Measurements from ENCODE around the gene CYP4B1. TPM values are rescaled to one million over a fixed set of nuclear protein-coding genes. Genes with fewer than 3 reads are reported as not detected.

The CYP4B1 gene
- total RNA-seq, 1 donor from 2014 or later: 13.5 TPM

DNA sequence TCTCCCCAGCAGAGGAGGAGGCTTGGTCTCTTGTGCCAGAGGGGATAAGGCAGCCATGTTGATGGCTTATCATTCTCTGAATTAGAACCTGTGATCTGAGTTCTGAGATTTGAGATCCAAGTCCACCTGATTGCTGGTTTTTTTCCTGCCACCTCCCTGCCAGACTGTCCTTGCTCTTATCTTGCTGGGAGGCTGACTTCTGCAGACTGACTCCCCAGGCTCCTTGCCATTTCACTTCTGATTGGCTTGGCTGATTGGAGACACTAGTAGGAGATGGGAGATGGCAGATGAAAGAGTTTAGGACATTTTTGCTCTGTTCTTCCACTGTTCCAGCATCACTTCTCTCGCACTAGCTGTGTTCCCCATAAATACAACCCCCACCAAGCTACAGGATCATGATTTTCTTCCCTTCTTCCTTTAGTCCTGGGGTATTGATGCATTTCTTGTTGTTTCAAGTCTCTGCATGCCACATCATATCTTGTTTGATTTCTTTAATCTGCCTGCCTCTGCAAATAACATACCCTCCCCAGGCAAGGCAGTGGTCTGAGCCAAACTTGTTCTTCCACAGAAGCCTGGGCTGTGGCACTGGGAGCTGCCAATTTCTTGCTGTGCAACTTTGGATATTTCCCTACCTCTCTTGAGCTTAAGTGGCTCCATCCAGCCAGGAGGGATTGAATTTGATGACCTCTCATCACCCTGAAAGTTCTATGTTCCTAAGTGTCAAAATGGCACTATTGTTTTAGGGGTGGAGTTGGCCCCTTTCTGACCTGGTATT, 963 bp upstream of the CYP4B1 start:
- ATAC-seq: peak; percentile 59

DNA sequence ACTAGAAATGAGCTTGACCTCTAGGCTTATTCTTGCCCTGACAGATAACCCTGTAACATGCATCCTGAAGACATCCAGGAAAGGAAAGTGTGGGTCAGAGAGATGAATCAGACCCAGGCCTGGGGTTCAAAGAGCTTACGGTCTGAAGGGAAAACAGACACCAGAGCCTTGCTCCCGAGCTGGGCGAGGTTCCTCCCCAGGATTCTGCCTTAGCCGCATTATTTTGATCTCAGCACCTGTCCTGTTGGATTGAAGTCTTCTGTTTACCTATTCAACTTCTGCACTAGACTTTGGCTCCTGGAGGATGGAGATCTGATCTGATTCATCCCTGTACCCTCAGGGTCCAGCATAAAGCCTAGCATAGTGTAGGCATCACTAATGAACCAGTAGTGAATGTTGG, 1.9 kb downstream of the CYP4B1 start:
- no peak for ATAC-seq

DNA sequence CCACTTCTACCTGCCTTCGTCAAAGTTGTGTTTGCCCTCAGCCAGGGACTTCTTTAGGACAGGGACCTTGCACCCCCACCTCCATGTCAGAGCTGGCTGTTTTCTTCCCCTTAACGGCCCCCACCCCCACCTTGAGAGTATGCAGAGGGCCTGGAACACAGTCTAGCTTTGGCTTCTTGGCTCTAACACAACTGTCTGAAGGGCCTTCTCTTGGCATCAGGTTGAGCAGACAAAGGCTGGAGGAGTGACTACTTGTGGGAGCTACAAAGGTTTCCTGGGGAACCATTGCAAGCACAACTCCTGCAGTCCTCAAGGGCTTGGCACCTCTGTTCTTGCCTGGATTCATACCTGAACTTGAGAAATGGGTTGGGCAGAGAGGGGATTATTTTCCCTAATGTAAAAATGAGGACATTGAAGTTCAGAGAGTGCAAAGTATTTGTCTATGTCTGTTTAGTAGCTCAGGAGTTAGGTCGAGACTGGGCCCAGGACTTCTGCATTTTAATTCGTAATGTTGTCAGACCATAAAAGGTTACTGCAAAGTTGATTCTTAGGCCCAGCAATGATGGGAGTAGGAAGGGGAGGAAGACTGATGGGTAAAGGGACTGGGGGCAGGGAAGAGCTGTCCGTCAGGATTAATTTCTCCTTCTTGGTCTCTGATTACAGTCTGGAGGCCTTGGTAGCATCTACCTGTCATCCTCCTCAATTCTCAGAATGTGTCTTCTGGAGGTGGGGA, 2.6 kb downstream of the CYP4B1 start:
- peak; percentile 62 for ATAC-seq

DNA sequence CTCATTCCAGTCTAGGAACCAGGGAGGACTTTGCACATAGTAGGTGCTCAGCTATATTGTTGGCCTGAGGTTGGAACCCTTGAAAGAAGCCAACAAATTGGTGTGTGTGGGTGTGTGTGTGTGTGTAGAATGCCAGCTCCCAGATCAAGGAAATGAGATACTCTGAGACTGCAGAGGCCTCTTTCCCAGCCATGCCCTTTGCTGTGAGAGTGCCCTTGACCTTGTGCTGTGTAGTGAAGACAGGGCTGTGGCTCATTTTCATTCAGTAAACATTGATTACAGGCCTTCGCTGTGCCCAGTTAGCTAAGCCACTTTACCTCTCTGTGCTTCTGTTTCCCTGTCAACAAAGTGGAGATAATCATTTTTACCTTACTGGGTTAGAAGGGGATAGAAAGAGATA, 3.2 kb downstream of the CYP4B1 start:
- ATAC-seq: no peak

DNA sequence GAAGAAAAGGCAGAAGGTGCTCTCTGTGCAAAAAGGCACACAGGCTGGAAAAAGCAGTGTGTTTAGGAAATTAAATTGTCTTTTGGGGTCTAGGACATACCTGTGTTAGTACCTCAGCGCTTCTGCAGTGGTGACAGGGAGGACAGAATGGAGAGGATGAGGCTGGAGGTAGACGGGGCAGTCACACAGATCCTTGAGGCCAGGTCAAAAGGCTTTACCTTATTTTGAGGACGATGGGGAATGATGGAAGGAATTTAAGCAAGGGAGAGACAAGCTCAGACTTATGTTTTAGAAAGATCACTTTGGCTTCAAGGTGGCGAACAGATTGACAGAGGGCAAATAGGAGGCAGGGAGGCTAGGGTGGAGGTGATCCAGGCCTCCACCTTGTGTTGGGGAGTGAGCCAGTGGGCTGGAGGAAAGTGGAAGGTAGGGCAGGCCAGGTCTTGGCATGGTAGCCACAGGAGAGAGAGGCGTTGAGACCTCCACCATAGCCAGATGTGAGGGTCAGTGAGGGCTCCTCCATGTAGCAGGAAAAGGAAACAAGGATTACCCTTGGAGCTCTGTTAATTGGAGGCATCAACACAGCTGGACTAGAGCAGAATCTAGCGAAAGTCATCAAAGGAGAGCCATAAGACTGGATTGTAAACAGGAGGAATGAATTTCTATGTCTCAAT, 4.2 kb downstream of the CYP4B1 start:
- no peak for ATAC-seq

DNA sequence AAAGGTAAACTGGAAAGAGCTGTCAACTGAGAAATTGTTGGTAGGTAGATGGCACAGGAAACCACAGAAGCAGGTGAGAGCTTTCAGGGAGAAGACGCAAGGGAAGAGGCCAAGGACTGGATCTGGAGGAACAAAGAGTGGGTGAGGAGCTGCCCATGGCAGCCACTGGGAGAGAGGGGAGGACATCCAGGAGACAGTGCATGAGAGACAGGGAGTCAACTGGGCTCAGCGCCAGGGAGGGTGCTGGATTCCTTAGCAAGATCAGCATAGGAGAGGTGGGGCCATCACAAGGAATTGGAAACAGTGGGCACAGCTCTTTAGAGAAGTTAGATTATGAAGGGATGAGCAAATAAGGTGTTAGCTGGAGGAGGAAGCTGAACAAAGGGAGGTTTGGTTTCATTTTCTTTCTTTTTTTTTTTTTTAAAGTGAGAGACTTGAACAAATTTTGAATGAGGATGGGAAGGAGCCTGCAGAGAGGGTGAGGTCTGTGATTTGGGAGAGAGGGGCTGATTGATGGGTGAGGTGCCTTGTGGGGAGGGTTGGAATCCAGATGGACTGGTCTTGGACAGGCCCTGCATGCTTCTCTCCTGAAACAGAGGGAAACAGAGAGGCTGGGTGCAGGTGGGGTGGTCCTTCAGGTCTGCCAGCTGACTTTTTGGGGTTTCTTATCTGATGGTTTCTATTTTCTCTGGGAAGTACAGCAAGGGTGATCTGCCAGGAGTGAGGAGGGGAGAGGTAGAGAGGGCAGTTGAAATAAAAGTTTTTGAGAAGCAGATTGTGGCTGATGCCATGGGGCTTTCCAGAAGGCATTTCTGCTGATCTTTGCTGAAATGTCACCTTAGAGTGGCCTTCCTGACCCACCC, 5.4 kb downstream of the CYP4B1 start:
- ATAC-seq: no peak

DNA sequence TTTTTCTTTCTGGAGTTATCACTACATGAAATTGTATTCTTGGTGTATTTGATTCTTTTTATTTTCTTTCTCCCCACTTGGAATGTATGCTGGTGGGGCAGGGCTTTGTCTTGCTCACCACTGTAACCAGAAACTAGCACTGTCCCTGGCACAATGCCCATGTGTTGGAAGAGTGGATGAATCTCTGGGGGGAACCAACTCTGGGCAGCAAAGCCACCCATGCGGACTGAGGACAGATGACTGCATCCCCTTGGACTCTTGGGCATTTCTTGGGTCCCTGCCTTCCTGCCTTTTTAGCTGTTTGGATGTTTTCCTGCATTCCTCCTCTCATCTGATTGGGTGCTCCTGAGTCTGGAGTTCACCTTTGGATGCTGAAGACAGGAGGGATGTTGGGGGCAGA, 6.1 kb downstream of the CYP4B1 start:
- no peak for ATAC-seq

DNA sequence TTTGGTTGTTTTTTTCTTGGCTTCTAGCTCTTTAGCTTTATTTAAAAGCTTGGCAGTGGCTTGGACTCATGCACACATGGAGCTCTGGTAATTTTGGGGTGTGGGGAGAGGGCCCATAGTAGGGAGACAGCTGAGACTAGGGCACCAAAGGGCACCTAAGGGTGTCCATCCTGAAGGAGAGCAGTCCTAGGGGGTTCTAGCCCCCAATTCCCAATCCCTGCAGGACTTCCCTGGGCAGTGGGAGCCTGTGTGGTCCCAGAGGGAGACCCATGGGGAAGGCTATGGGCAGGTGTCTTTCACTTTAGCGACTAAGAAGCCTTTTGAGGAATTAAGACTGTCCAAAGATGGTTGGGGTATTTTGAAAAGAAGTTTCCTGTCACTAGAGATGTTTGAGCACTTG, 6.9 kb downstream of the CYP4B1 start:
- ATAC-seq: no peak

DNA sequence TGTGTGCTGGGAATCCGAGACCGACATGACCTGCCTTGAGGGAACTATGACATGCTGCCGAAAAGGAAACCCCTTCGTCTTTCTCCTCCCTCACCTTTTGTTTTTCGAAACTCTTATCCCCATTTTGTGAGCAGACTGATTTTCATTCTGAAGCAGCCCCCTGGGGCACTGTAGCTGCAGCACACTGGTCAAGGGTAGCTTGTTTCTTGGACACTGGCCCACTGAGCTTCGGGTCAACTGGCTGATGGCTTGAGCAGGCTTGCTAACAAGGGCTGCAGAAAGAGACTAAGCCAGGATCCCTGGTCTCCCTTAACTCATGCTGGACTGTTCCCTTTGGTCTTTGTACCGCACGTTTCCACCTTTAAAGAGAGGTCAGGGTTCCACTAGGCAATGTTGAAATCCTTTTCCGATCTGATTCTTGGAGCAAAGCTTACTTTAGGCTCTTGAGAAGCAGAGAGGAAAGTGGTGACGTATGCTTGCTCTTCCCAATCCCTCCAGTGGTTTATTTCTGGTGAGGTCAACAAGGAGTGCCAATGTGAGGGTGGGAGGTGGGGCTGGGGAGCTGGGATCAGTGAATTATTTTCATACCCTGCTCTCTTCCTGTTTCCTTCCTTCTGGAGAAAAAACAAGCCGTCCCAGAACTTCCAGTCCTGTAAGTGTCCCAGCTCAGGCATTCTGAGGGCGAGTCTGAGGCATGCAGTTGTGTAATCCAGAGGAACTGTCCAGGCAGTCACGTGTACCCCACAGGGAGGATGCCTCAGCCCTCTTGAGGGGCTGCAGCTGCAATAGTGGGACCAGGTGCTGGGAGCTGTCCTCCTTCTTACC, 7.6 kb downstream of the CYP4B1 start:
- peak; percentile 74 for ATAC-seq

DNA sequence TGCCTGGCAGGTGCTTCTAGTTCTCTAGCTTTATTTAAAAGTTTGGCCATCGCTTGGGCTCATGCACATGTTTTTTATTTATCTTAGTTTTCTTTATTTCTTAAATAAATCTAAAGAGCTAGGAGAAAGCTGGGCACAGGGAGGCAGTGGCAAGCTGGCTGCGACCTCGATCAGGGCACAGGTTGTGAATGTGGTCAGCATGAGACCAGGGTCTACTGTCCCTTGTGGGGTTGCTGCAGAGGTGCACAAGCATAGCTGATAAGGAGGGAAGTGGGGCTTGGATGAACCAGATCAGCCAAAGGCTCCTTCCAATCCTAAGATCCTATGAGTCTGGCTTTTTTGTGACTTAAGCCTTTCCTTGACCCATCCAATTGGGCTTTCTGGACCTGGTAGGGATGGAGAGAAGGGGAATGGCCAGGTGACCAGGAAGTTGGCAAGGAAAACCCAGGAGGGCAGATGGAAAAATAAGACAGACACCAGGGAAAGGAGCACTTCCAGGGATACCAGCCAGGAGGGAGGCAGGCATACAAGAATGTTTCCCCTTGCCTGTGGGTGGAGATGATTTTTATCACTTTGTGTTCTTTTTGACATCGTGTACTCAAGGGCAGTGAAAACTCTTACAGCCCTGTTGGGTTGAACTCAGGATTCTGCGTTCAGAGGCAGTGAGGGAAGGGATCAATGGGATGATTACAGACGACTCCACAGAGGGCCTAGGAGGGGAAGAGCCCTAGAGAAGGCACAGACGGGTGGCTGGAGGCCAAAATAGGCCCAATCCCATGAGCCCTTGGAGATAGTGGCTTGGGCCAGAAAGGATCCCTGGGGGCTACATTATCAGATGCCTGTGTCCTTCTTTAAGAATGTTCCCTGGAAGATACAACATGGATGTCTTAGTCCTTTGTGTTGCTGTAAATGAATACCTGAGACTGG, 8.5 kb downstream of the CYP4B1 start:
- no peak for ATAC-seq

DNA sequence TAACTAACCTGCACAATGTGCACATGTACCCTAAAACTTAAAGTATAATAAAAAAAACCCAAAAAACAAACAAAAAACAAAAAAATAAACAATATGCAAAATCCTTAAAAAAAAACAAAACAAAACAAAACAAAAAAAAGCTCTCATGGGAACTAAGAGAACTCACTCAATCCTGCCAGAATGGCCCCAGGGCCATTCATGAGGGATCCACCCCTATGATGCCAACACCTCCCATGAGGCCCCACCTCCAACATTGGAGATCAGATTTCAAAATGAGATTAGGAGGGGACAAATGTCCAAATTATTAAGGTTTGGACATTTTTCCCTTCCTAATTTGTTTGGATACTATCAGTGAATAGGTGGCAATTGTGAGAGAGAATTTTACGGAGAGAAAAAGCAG, 10.2 kb downstream of the CYP4B1 start:
- ATAC-seq: no peak

DNA sequence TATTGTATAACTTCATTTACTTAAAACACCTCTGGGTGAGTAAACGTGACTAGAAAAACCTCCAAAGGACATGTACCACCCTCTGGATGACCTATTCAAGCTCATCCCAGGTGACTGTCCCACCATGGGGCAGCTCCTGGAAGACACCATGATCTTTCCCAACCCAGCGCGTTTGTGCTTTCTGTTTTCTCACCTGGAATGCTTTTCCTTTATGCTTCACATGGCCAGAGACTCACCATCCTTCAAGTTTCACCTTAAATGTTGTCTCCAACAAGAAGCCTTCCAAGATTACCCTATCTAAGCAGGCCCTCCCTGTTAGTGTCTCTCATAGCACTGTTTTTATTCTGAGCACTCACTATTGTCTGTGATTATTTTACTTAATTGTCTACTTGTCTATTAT, 11.1 kb downstream of the CYP4B1 start:
- no peak for ATAC-seq

DNA sequence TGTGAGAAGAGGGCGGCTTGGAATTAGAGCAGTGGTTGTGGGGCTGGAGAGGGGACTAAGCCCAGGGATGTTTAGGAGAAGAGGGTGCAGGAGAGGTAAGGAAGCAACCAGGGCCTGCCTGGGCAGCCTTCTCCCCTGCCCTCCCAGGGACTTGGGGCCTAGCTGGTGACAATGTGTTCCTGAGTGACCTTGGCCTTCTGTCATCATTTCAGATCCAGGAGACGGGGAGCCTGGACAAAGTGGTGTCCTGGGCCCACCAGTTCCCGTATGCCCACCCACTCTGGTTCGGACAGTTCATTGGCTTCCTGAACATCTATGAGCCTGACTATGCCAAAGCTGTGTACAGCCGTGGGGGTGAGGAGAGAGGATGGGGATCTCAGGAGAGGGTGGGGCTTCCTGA, 11.8 kb downstream of the CYP4B1 start:
- no peak for ATAC-seq

DNA sequence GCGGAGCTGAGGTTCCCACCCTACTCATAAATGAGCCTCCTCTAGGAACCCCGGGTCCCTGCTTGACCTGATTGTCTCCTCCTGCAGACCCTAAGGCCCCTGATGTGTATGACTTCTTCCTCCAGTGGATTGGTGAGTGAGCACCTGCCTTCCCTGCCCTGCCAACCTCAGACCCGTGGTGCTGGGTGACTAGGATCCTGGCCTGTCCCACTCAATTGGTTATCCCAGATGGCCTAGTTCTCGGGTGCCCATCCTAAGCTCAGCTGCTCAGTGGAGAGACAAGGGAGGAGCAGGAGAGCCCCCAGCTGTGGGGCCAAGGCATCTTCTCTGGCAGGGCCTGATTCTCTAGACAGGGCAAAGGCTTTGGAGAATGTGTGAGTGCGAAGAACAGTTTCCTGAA, 12.2 kb downstream of the CYP4B1 start:
- ATAC-seq: no peak

DNA sequence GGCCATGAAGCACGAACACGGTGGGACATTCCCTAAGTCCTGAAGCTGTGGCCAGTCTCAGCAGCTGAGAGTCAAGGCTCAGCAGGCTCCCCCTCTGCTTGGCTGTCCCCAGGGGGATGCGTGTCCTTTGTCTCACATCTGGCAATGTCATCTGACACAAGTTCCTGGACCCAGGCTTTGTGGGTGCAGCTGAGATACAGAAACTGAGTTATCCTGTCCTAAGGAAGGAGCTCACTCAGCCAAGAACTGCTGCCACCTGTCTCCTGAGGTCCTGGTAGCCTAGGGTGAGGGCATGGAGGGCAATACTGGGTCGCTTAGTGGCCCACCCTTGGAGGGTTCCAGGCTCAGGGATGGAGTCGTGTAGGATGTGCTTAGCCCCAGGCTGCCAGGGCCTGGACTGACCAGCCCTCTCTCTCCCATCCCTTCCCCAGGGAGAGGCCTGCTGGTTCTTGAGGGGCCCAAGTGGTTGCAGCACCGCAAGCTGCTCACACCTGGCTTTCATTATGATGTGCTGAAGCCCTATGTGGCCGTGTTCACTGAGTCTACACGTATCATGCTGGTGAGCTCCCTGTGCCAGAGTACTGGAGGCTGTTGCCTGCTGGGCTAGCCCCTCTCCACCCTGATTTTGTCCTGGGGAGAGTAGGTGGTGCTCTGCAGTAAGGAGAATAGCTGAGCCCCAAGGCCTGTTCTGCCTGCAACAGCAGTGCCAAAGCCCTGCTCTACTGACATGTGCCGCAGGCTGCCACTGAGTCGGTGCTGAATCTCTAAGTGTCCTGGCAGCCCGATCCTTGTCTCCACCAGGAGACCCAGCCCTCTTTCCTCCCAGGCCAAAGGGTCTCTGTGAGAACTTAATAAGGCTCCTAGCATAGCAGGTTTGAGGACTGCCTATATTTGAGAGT, 13.5 kb downstream of the CYP4B1 start:
- no peak for ATAC-seq

DNA sequence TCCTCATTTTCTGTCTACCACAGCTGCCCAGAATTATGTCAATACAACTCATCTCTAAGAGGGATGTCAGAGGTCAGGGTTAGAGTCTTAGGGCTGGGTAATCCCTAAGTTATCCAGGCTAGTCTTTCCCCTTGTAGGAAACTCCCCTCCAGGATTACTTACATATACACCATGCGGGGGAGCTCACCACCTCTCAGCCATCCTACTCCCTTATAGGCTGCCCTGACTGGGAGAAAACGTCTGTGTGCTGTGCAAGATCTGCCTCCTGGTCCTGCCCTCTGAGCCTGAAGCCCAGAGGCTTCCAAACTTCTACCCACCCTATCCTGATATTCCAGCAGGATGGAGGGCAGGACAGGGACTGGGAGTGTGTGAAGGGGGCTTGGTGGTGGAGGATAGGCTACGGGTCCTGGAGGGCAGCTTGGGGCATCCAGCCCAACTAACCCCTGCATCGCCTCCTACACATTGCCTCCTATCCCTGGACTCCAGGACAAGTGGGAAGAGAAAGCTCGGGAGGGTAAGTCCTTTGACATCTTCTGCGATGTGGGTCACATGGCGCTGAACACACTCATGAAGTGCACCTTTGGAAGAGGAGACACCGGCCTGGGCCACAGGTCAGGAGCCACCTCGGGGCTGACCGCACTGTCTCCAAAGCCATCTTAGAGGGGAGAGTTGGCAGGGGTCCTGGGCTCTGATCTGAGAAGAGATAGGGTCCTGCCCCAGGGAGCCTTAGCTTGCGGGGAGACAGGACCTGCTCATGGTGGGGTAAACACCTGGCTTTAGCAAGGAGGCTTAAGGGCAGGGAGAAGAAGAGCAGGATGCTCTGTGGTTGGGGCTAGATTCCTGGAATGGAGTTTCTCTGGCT, 14.4 kb downstream of the CYP4B1 start:
- ATAC-seq: no peak

DNA sequence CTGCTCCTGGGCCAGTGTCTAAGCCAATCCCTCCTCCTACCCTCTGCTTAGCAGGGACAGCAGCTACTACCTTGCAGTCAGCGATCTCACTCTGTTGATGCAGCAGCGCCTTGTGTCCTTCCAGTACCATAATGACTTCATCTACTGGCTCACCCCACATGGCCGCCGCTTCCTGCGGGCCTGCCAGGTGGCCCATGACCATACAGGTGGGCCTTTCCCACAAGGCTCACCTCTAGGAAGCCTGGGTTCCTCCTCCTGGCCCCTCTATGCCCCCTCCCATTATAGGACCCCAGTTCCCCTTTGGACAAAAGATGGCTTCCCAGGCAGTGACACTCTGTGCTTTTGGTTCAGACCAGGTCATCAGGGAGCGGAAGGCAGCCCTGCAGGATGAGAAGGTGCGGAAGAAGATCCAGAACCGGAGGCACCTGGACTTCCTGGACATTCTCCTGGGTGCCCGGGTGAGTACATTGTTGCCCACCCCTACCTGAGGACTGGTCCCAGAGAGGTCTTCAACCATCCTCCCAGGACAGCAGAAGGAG, 15.1 kb downstream of the CYP4B1 start:
- ATAC-seq: no peak

DNA sequence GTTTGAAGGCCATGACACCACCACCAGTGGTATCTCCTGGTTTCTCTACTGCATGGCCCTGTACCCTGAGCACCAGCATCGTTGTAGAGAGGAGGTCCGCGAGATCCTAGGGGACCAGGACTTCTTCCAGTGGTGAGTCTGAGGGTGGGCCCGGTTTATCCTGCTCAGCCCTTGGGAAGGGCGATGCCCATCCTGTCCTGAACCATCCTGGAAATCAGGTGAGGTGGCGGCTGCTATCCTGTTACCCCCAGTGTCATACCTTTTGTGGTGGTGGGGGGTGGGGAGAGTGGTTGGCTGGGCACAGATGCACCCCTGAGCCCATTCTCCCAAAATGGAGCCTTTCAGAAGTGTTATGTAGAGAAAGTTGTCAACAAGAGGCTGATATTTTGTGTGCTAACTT, 16.3 kb downstream of the CYP4B1 start:
- ATAC-seq: no peak

All from esophagus mucosa (tissue), 1 donor.